IMR-90 (cell line): ENCODE measurements around the gene AKAP5. TPM values are rescaled to one million over a fixed set of nuclear protein-coding genes. Genes with fewer than 3 reads are reported as not detected.
"Not testable (repeated sequence)": the region's sequence is repeated elsewhere in the genome, so short reads cannot be mapped to it uniquely, and the experiment has no call there.

Experiments
- ATAC-seq: fragments of 200-7000 bp; cut with Tn5 transposase; 2 replicates; pipeline ENCODE4 v1.9.1; 2020; ENCODE audit warnings: low read depth, mild to moderate bottlenecking, moderate library complexity
- BruUV-seq: library from RNA; stranded (reverse); fragments of 400-500 nt; replicated peaks from 2 replicates; lab custom pipeline; 2021; lab: Mats Ljungman, UMichigan
- CTCF ChIA-PET: fragments of 300-600 bp; formaldehyde crosslinking; extraction: SDS; loops from one replicate; lab custom pipeline; 2021; ENCODE audit warnings: antibody characterized with exemption; lab: Yijun Ruan, JAX
- POLR2A ChIA-PET: fragments of 300-600 bp; sonication (Branson Sonifier 250); formaldehyde crosslinking; loops from one replicate; lab custom pipeline; 2022; ENCODE audit warnings: antibody characterized with exemption; ENCODE audit not compliant: unreplicated experiment; lab: Charles Lee
- DNase-seq: peaks from one replicate; pipeline ENCODE4 v3.0.0; 2013
- H2AFZ ChIP-seq: replicated peaks from 2 replicates; pipeline ENCODE3; 2013; ENCODE audit warnings: low read length, mild to moderate bottlenecking; ENCODE audit not compliant: poor library complexity
- H2AK5ac ChIP-seq: 2 replicates; pipeline ENCODE4 v1.6.1; 2013; ENCODE audit warnings: low read depth, low read length, inconsistent platforms
- H2AK9ac ChIP-seq: replicated peaks from 2 replicates; pipeline ENCODE3; 2013; ENCODE audit warnings: mild to moderate bottlenecking, low read depth, low read length, moderate library complexity; ENCODE audit not compliant: poor library complexity
- H2BK120ac ChIP-seq: 2 replicates; pipeline ENCODE4 v1.6.1; 2013; ENCODE audit warnings: low read depth, low read length, inconsistent platforms
- H2BK15ac ChIP-seq: 3 replicates; pipeline ENCODE4 v1.6.1; 2013; ENCODE audit warnings: low read depth, low read length, inconsistent platforms
- H2BK20ac ChIP-seq: 2 replicates; pipeline ENCODE4 v1.6.1; 2013; ENCODE audit warnings: low read depth, mild to moderate bottlenecking, inconsistent platforms, low read length, moderate library complexity
- H2BK5ac ChIP-seq: 2 replicates; pipeline ENCODE4 v1.6.1; 2013; ENCODE audit warnings: mild to moderate bottlenecking, low read depth, low read length, inconsistent platforms; ENCODE audit not compliant: poor library complexity, severe bottlenecking
- H3K14ac ChIP-seq: replicated peaks from 2 replicates; pipeline ENCODE4 v1.6.1; 2013; ENCODE audit warnings: low read depth, low read length, inconsistent platforms
- H3K18ac ChIP-seq: 2 replicates; pipeline ENCODE4 v1.6.1; 2013; ENCODE audit warnings: low read depth, low read length, control low read depth
- H3K23ac ChIP-seq: 2 replicates; pipeline ENCODE4 v1.6.1; 2013; ENCODE audit warnings: low read depth, low read length, inconsistent platforms
- H3K27ac ChIP-seq: 2 replicates; pipeline ENCODE4 v1.5.1; 2013; ENCODE audit warnings: mild to moderate bottlenecking, control low read depth, low read length; ENCODE audit not compliant: insufficient read depth
- H3K27me3 ChIP-seq: 2 replicates; pipeline ENCODE4 v1.6.1; 2013; ENCODE audit warnings: low read length; ENCODE audit not compliant: control insufficient read depth, insufficient read depth
- H3K36me3 ChIP-seq: 2 replicates; pipeline ENCODE4 v1.6.1; 2013; ENCODE audit warnings: low read length, mixed read lengths; ENCODE audit not compliant: control insufficient read depth, insufficient read depth
- H3K4ac ChIP-seq: 2 replicates; pipeline ENCODE4 v1.6.1; 2013; ENCODE audit warnings: low read depth, low read length, inconsistent platforms
- H3K4me1 ChIP-seq: 2 replicates; pipeline ENCODE4 v1.6.1; 2013; ENCODE audit warnings: low read length, mixed read lengths; ENCODE audit not compliant: control insufficient read depth, insufficient read depth
- H3K4me2 ChIP-seq: 2 replicates; pipeline ENCODE4 v1.6.1; 2013; ENCODE audit warnings: low read depth, mild to moderate bottlenecking, control low read depth, low read length, moderate library complexity
- H3K4me3 ChIP-seq: 2 replicates; pipeline ENCODE4 v1.5.1; 2013; ENCODE audit warnings: low read depth, mild to moderate bottlenecking, control low read depth, low read length, moderate library complexity; ENCODE audit not compliant: insufficient read depth
- H3K56ac ChIP-seq: 2 replicates; pipeline ENCODE4 v1.6.1; 2013; ENCODE audit warnings: low read length, inconsistent platforms; ENCODE audit not compliant: insufficient read depth; ENCODE audit errors: extremely low read depth
- H3K79me1 ChIP-seq, 2 experiments: 2 replicates each; pipeline ENCODE4 v1.6.1; 2013; ENCODE audit warnings: low read length in 2 of 2, inconsistent platforms in 1 of 2, low read depth in 1 of 2
- H3K9ac ChIP-seq: 2 replicates; pipeline ENCODE4 v1.6.1; 2013; ENCODE audit warnings: low read depth, low read length, control low read depth
- H3K9me1 ChIP-seq: 2 replicates; pipeline ENCODE4 v1.6.1; 2013; ENCODE audit warnings: low read length, inconsistent platforms; ENCODE audit not compliant: insufficient read depth
- H3K9me3 ChIP-seq: 2 replicates; pipeline ENCODE4 v1.6.1; 2013; ENCODE audit warnings: low read length; ENCODE audit not compliant: control insufficient read depth, insufficient read depth
- H4K20me1 ChIP-seq: 2 replicates; pipeline ENCODE4 v1.6.1; 2013; ENCODE audit warnings: low read length, inconsistent platforms; ENCODE audit not compliant: insufficient read depth
- H4K5ac ChIP-seq: 2 replicates; pipeline ENCODE4 v1.6.1; 2013; ENCODE audit warnings: mild to moderate bottlenecking, low read depth, low read length, control low read depth
- H4K8ac ChIP-seq, 2 experiments: 2 replicates each; pipeline ENCODE4 v1.6.1; 2013; ENCODE audit warnings: low read depth in 2 of 2, low read length in 2 of 2, control low read depth in 1 of 2, inconsistent platforms in 1 of 2
- H4K91ac ChIP-seq: 2 replicates; pipeline ENCODE4 v1.6.1; 2013; ENCODE audit warnings: low read depth, low read length, inconsistent platforms; ENCODE audit not compliant: insufficient read depth
- WGBS, 2 experiments: methylation state at CpG; one replicate each; pipeline versions ENCODE4 v1.1.5 to v1.1.7; 2013; ENCODE audit warnings: missing lambda C conversion rate in 2 of 2; ENCODE audit not compliant: insufficient read length in 1 of 2; ENCODE audit errors: extremely low coverage in 2 of 2; 5-methylcytosine and 5-hydroxymethylcytosine counted together
- dilution Hi-C: fragments of 300-500 bp; cut with HindIII; formaldehyde crosslinking; loops from one replicate; pipeline ENCODE4 v1.14.3; 2018; ENCODE audit warnings: low sequenced_read_pairs; ENCODE audit not compliant: unreplicated experiment
- in situ Hi-C: fragments of 300-500 bp; cut with MboI; formaldehyde crosslinking; loops from 3 replicates; pipeline ENCODE4 v1.14.3; 2019; ENCODE audit warnings: low sequenced_read_pairs, inconsistent platforms, mixed read lengths
- intact Hi-C: fragments of 100-400 bp; cut with micrococcal nuclease; formaldehyde crosslinking; loops from 2 replicates; pipeline ENCODE4 v1.10.0; 2022
- polyA plus RNA-seq, 3 experiments: library from polyadenylated mRNA; depleted of rRNA; stranded (reverse); fragments of >200 nt; gene quantifications; 2 replicates each; pipeline ENCODE4 v1.2.3, GENCODE V29; 2012; ENCODE audit warnings: low replicate concordance in 1 of 3
- total RNA-seq: library from RNA; depleted of rRNA; stranded (reverse); fragments of >200 nt; gene quantifications from 2 replicates; pipeline ENCODE4 v1.2.3, GENCODE V29; 2012

Gene AKAP5
- total and polyA plus RNA-seq, 2 of the 4 experiments (the other 2 are of a cell fraction), result 0.21 to 0.72 TPM

GRCh38 chr14:64517667-64518066, 52.4 kb downstream of the AKAP5 start:
- H3K9ac ChIP-seq, H2BK20ac ChIP-seq, H3K27me3 ChIP-seq, H2AK9ac ChIP-seq, intact Hi-C loops, H3K4me2 ChIP-seq, POLR2A ChIA-PET, H4K5ac ChIP-seq, H4K91ac ChIP-seq, DNase-seq, H2AK5ac ChIP-seq, H3K27ac ChIP-seq, H3K9me3 ChIP-seq, in situ Hi-C loops, H2BK120ac ChIP-seq, H3K4me3 ChIP-seq, H3K18ac ChIP-seq, H4K8ac ChIP-seq, H3K56ac ChIP-seq, ATAC-seq, dilution Hi-C loops, H2BK15ac ChIP-seq, H3K23ac ChIP-seq, H3K4me1 ChIP-seq, H2BK5ac ChIP-seq, H3K9me1 ChIP-seq, H3K4ac ChIP-seq, BruUV-seq, H3K14ac ChIP-seq, H3K36me3 ChIP-seq, H2AFZ ChIP-seq: not testable (repeated sequence)
- CTCF ChIA-PET, result interaction anchor here (1.1 kb wide), 1 partner anchor 112 kb away, joined by 4 read pairs; no protein-coding TSS in a partner anchor
- no CpG with 5 or more reads among the region's 6 CpGs for WGBS, 2 experiments
- Histone ChIP-seq H3K79me1 (peaks cover 16 to 57% of the 10 kb centered on the region in 2 experiments), H4K20me1 (peaks cover 90% of the 10 kb centered on the region)
